ENCODE measurements around the gene ARSG. TPM values are rescaled to one million over a fixed set of nuclear protein-coding genes. Genes with fewer than 3 reads are reported as not detected.

Gene ARSG
- polyA plus RNA-seq, 3 donors = 15.5 to 19.3 (median 19.2) TPM

DNA sequence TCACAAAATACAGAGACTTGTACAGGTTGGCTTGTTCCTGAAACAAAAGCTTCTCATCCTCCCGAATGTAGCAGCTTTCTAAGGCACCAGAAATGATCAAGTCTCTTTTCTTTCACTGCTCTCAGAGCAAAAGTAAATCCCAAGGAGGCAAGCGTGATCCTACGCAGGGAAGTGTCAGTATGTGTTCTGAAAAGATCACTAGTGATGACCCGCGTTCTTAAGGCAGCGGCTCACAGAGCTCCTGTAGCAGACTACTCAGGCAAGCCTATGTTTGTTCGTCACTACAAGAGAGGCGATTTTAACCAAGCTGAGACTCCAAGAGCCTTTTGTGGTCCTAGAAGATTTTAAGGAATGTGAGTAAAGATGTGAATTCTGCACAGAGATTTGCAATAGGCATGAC, 131.5 kb downstream of the ARSG start:
- Histone ChIP-seq H3K9me3 (replicated peaks in 1 of 2; ENCODE audit: control insufficient read depth in 1 of 2, insufficient read depth in 1 of 2, low read length in 2 of 2) (no peaks in the 10 kb centered on the region), H3K4me1 (ENCODE audit: control insufficient read depth in 1 of 2, insufficient read depth in 2 of 2, low read length in 2 of 2) (no peaks in the 10 kb centered on the region), H3K79me2 (ENCODE audit: insufficient read depth, low read length) (no peaks in the 10 kb centered on the region), H2AFZ (ENCODE audit: insufficient read depth, low read depth, low read length, poor library complexity, severe bottlenecking) (no peak overlapping the region), H3K9ac (ENCODE audit: insufficient read depth, low read length, poor library complexity, severe bottlenecking) (no peak overlapping the region), H3K36me3 (replicated peaks in 1 of 2; ENCODE audit: control insufficient read depth in 1 of 2, insufficient read depth in 2 of 2, low read length in 2 of 2) (peaks cover 48 to 78% of the 10 kb centered on the region in 2 donors), H3K4me2 (replicated peaks; ENCODE audit: extremely low read depth, low read length, poor library complexity, severe bottlenecking) (no peak overlapping the region), H3K4me3 (replicated peaks in 1 of 3; ENCODE audit: low read depth in 2 of 3, low read length in 3 of 3) (no peak overlapping the region), H3K27ac (ENCODE audit: low read depth in 1 of 2, low read length in 2 of 2) (no peak overlapping the region), H3K27me3 (ENCODE audit: control insufficient read depth in 2 of 2, insufficient read depth in 2 of 2, low read length in 2 of 2) (no peaks in the 10 kb centered on the region), H4K20me1 (ENCODE audit: insufficient read depth, low read length) (no peaks in the 10 kb centered on the region)
- DNase-seq = no peak
- Mint-ChIP-seq H3K36me3 (peaks cover 69 to 84% of the 10 kb centered on the region in 2 donors), H3K4me1 (no peaks in the 10 kb centered on the region), H3K9me3 (no peaks in the 10 kb centered on the region), H3K27ac (no peak overlapping the region), H3K4me3 (no peak overlapping the region), H3K27me3 (ENCODE audit: low read depth in 3 of 3) (peaks cover 1 to 3% (median 2%) of the 10 kb centered on the region in 3 donors)
- TF ChIP-seq, protein P1, sequence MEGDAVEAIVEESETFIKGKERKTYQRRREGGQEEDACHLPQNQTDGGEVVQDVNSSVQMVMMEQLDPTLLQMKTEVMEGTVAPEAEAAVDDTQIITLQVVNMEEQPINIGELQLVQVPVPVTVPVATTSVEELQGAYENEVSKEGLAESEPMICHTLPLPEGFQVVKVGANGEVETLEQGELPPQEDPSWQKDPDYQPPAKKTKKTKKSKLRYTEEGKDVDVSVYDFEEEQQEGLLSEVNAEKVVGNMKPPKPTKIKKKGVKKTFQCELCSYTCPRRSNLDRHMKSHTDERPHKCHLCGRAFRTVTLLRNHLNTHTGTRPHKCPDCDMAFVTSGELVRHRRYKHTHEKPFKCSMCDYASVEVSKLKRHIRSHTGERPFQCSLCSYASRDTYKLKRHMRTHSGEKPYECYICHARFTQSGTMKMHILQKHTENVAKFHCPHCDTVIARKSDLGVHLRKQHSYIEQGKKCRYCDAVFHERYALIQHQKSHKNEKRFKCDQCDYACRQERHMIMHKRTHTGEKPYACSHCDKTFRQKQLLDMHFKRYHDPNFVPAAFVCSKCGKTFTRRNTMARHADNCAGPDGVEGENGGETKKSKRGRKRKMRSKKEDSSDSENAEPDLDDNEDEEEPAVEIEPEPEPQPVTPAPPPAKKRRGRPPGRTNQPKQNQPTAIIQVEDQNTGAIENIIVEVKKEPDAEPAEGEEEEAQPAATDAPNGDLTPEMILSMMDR (IDR thresholded peaks at IDR 0.05) = no peak
- intact Hi-C loops (cut with micrococcal nuclease) = no loop called here
- WGBS (ENCODE audit: insufficient coverage) = 100% methylated on average over 6 of the region's 8 CpGs

DNA sequence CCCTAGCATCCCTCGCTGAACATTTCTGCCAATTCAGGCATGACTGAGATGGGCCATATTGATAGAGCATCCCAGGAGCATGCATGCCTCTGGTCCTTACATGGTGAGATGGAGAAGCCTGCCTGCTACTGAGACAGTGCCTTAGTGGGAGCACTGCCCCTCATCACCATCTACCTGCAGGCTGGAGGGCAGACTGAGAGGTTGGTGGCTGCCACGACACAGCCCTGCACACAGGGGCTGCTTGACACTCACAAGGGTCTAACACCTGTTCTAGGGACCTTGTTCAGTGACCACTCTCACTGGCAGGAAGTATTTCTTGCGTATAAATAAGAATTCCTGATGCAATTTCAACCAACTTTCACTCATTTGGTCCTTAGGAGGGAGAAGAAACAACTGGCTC, 132.0 kb downstream of the ARSG start:
- Mint-ChIP-seq H3K27ac (no peak overlapping the region), H3K36me3 (peaks cover 67 to 86% of the 10 kb centered on the region in 2 donors), H3K4me3 (no peak overlapping the region), H3K27me3 (ENCODE audit: low read depth in 3 of 3) (peaks cover 1 to 3% (median 2%) of the 10 kb centered on the region in 3 donors), H3K4me1 (no peaks in the 10 kb centered on the region), H3K9me3 (no peaks in the 10 kb centered on the region)
- peaks cover 52 to 83% of the 10 kb centered on the region in 2 donors for H3K36me3 ChIP-seq (replicated peaks in 1 of 2; ENCODE audit: control insufficient read depth in 1 of 2, insufficient read depth in 2 of 2, low read length in 2 of 2)
- no peak for DNase-seq
- no peak overlapping the region for H3K4me2 ChIP-seq (replicated peaks; ENCODE audit: extremely low read depth, low read length, poor library complexity, severe bottlenecking)
- no peaks in the 10 kb centered on the region for H3K4me1 ChIP-seq (ENCODE audit: control insufficient read depth in 1 of 2, insufficient read depth in 2 of 2, low read length in 2 of 2)
- TF ChIP-seq, protein P1 (IDR thresholded peaks at IDR 0.05) = no peak
- no peaks in the 10 kb centered on the region for H3K9me3 ChIP-seq (replicated peaks in 1 of 2; ENCODE audit: control insufficient read depth in 1 of 2, insufficient read depth in 1 of 2, low read length in 2 of 2)
- intact Hi-C loops (cut with micrococcal nuclease) = no loop called here
- no peak overlapping the region for H3K9ac ChIP-seq (ENCODE audit: insufficient read depth, low read length, poor library complexity, severe bottlenecking)
- no peaks in the 10 kb centered on the region for H4K20me1 ChIP-seq (ENCODE audit: insufficient read depth, low read length)
- H3K27me3 ChIP-seq (ENCODE audit: control insufficient read depth in 2 of 2, insufficient read depth in 2 of 2, low read length in 2 of 2) = no peaks in the 10 kb centered on the region
- 50% methylated on average over 1 of the region's 3 CpGs for WGBS (ENCODE audit: insufficient coverage)
- H3K79me2 ChIP-seq (ENCODE audit: insufficient read depth, low read length) = no peaks in the 10 kb centered on the region
- H2AFZ ChIP-seq (ENCODE audit: insufficient read depth, low read depth, low read length, poor library complexity, severe bottlenecking) = no peak overlapping the region
- H3K4me3 ChIP-seq (replicated peaks in 1 of 3; ENCODE audit: low read depth in 2 of 3, low read length in 3 of 3) = no peak overlapping the region
- H3K27ac ChIP-seq (ENCODE audit: low read depth in 1 of 2, low read length in 2 of 2) = no peak overlapping the region
